ENCODE results near the gene NDUFS7. TPM values are rescaled to one million over a fixed set of nuclear protein-coding genes. Genes with fewer than 3 reads are reported as not detected.
A peak's percentile ranks its signal among the peaks of the same experiment; 100 is the strongest.

Gene NDUFS7
- total and polyA plus RNA-seq, 9 of the 15 experiments (the other 6 are each of a cell fraction or from before 2014, with no cell fraction given) = 6.0 to 271 (median 60.6) TPM

DNA sequence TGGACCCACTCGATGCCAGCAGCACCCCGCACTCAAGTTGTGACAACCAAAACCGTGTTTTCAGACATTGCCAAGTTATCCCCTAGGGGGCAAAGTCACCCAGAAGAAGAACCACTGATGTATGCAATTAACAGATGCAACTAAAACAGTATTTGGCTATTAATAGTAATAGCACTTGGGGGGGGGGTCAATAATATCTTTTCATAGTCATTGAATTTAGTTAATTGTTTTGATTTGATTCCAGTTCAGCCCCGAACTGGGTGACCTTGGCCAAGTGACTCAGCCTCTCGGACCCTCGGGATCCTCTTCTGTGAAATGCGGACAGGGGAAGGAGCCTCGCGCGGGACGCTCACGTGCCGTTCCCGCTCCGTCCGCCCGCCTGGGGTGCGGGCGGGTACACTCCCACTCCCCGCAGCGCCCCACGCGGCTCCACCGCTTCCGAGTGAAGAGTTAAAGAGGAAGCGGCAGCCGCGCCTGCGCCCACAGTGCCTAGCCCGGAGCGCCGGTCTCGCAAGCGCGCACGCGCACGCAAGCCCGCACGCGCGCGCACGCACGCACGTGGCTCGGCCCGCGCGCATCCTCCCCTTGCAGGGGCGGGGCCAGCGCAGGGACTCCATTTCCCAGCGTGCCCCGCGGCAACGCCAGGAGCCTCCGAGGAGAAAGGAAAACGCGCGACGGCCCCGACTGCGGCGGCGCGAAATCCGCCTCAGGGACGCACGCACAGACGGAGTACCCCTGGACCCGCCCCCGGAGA, 23.2 kb downstream of the NDUFS7 start (continued):
- TF ChIP-seq, protein P1, sequence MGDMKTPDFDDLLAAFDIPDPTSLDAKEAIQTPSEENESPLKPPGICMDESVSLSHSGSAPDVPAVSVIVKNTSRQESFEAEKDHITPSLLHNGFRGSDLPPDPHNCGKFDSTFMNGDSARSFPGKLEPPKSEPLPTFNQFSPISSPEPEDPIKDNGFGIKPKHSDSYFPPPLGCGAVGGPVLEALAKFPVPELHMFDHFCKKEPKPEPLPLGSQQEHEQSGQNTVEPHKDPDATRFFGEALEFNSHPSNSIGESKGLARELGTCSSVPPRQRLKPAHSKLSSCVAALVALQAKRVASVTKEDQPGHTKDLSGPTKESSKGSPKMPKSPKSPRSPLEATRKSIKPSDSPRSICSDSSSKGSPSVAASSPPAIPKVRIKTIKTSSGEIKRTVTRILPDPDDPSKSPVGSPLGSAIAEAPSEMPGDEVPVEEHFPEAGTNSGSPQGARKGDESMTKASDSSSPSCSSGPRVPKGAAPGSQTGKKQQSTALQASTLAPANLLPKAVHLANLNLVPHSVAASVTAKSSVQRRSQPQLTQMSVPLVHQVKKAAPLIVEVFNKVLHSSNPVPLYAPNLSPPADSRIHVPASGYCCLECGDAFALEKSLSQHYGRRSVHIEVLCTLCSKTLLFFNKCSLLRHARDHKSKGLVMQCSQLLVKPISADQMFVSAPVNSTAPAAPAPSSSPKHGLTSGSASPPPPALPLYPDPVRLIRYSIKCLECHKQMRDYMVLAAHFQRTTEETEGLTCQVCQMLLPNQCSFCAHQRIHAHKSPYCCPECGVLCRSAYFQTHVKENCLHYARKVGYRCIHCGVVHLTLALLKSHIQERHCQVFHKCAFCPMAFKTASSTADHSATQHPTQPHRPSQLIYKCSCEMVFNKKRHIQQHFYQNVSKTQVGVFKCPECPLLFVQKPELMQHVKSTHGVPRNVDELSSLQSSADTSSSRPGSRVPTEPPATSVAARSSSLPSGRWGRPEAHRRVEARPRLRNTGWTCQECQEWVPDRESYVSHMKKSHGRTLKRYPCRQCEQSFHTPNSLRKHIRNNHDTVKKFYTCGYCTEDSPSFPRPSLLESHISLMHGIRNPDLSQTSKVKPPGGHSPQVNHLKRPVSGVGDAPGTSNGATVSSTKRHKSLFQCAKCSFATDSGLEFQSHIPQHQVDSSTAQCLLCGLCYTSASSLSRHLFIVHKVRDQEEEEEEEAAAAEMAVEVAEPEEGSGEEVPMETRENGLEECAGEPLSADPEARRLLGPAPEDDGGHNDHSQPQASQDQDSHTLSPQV (IDR thresholded peaks at IDR 0.05) = peak; percentile 81; the same call in 1 of the 2 replicates
- TF ChIP-seq, protein P2, sequence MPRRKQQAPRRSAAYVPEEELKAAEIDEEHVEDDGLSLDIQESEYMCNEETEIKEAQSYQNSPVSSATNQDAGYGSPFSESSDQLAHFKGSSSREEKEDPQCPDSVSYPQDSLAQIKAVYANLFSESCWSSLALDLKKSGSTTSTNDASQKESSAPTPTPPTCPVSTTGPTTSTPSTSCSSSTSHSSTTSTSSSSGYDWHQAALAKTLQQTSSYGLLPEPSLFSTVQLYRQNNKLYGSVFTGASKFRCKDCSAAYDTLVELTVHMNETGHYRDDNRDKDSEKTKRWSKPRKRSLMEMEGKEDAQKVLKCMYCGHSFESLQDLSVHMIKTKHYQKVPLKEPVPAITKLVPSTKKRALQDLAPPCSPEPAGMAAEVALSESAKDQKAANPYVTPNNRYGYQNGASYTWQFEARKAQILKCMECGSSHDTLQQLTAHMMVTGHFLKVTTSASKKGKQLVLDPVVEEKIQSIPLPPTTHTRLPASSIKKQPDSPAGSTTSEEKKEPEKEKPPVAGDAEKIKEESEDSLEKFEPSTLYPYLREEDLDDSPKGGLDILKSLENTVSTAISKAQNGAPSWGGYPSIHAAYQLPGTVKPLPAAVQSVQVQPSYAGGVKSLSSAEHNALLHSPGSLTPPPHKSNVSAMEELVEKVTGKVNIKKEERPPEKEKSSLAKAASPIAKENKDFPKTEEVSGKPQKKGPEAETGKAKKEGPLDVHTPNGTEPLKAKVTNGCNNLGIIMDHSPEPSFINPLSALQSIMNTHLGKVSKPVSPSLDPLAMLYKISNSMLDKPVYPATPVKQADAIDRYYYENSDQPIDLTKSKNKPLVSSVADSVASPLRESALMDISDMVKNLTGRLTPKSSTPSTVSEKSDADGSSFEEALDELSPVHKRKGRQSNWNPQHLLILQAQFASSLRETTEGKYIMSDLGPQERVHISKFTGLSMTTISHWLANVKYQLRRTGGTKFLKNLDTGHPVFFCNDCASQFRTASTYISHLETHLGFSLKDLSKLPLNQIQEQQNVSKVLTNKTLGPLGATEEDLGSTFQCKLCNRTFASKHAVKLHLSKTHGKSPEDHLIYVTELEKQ (CRISPR knock-in tag; IDR thresholded peaks at IDR 0.05) = no peak
- TF ChIP-seq, protein P3, sequence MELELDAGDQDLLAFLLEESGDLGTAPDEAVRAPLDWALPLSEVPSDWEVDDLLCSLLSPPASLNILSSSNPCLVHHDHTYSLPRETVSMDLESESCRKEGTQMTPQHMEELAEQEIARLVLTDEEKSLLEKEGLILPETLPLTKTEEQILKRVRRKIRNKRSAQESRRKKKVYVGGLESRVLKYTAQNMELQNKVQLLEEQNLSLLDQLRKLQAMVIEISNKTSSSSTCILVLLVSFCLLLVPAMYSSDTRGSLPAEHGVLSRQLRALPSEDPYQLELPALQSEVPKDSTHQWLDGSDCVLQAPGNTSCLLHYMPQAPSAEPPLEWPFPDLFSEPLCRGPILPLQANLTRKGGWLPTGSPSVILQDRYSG (tag; conservative IDR thresholded peaks at IDR 0.05; ENCODE audit: low read depth) = peak; percentile 74
- no peak for TF ChIP-seq TCF7L2 (IDR thresholded peaks at IDR 0.05; ENCODE audit: low read depth, low read length)
- TF ChIP-seq ZNF431 (CRISPR knock-in tag; IDR thresholded peaks at IDR 0.05) = no peak
- no peak for TF ChIP-seq CEBPB (tag; IDR thresholded peaks at IDR 0.05)
- no peak for TF ChIP-seq DIDO1 (tag; IDR thresholded peaks at IDR 0.05; ENCODE audit: low read depth)
- no peak for TF ChIP-seq ARNT (IDR thresholded peaks at IDR 0.05)
- no peak for TF ChIP-seq ZNF184 (CRISPR knock-in tag; IDR thresholded peaks at IDR 0.05)
- peak; percentile 65; the same call in 1 of the 2 replicates for TF ChIP-seq ETV5 (CRISPR knock-in tag; IDR thresholded peaks at IDR 0.05; ENCODE audit: low read depth)
- peak; percentile 68; the same call in 1 of the 2 replicates for TF ChIP-seq DMBX1 (CRISPR knock-in tag; IDR thresholded peaks at IDR 0.05; ENCODE audit: borderline replicate concordance)
- no peak for TF ChIP-seq ILK (tag; IDR thresholded peaks at IDR 0.05; ENCODE audit: borderline replicate concordance, low read depth)
- peak; percentile 72 for TF ChIP-seq FOSL1 (tag; conservative IDR thresholded peaks at IDR 0.05)
- TF ChIP-seq TBP (optimal IDR thresholded peaks at IDR 0.05; ENCODE audit: low read depth, low read length) = peak; percentile 74
- TF ChIP-seq SPI1 (IDR thresholded peaks at IDR 0.05; ENCODE audit: borderline replicate concordance, low read depth, low read length) = peak; percentile 92
- peak; percentile 48; the same call in 1 of the 2 replicates for TF ChIP-seq JUND (IDR thresholded peaks at IDR 0.05; ENCODE audit: borderline replicate concordance, low read depth, low read length)
- TF ChIP-seq JUND (tag; IDR thresholded peaks at IDR 0.05; ENCODE audit: borderline replicate concordance, low read depth, low read length) = peak; percentile 43; the same call in 1 of the 3 replicates
